ENCODE results near the gene PARD3. TPM values are rescaled to one million over a fixed set of nuclear protein-coding genes. Genes with fewer than 3 reads are reported as not detected.
A peak's percentile ranks its signal among the peaks of the same experiment; 100 is the strongest.
"Not testable (repeated sequence)": the region's sequence is repeated elsewhere in the genome, so short reads cannot be mapped to it uniquely, and the experiment has no call there.

PARD3 gene
- total RNA-seq, 1 experiment from 2014 or later, result 54.0 TPM

- no peaks in the 10 kb centered on the region for H3K36me3 ChIP-seq
Observed at GRCh38 chr10:34650156-34650555, 164.9 kb downstream of the PARD3 start.

GRCh38 chr10:34649385-34649784, 165.7 kb downstream of the PARD3 start:
- H3K27me3 ChIP-seq (replicated peaks), result no peaks in the 10 kb centered on the region
- H3K36me3 ChIP-seq, result no peaks in the 10 kb centered on the region
- H3K4me1 ChIP-seq (replicated peaks), result no peaks in the 10 kb centered on the region
- no peak for DNase-seq (ENCODE audit: low read depth in 1 of 2, low spot score in 2 of 2)
- no peak overlapping the region for H3K4me3 ChIP-seq
- H3K27ac ChIP-seq, result no peak overlapping the region
- no peaks in the 10 kb centered on the region for H3K9me3 ChIP-seq (replicated peaks)

More at GRCh38 chr10:34650156-34650555, 164.9 kb downstream of the PARD3 start:
- Histone ChIP-seq H3K27me3 (replicated peaks) (no peaks in the 10 kb centered on the region), H3K27ac (no peak overlapping the region), H3K4me1 (replicated peaks) (no peaks in the 10 kb centered on the region), H3K4me3 (no peak overlapping the region), H3K9me3 (replicated peaks) (no peaks in the 10 kb centered on the region)
- no peak for DNase-seq (ENCODE audit: low read depth in 1 of 2, low spot score in 2 of 2)

- no peaks in the 10 kb centered on the region for H3K4me1 ChIP-seq (replicated peaks)
- H3K4me3 ChIP-seq, result no peak overlapping the region
- no peaks in the 10 kb centered on the region for H3K9me3 ChIP-seq (replicated peaks)
- no peaks in the 10 kb centered on the region for H3K36me3 ChIP-seq
- H3K27ac ChIP-seq, result no peak overlapping the region
- H3K27me3 ChIP-seq (replicated peaks), result no peaks in the 10 kb centered on the region
- DNase-seq (ENCODE audit: low read depth in 1 of 2, low spot score in 2 of 2), result no peak
Observed at GRCh38 chr10:34648919-34649318, 166.2 kb downstream of the PARD3 start.

- no peaks in the 10 kb centered on the region for H3K27me3 ChIP-seq (replicated peaks)
- no peaks in the 10 kb centered on the region for H3K36me3 ChIP-seq
- no peak for DNase-seq (ENCODE audit: low read depth in 1 of 2, low spot score in 2 of 2)
- H3K9me3 ChIP-seq (replicated peaks), result no peaks in the 10 kb centered on the region
- no peak overlapping the region for H3K4me3 ChIP-seq
- H3K4me1 ChIP-seq (replicated peaks), result no peaks in the 10 kb centered on the region
- H3K27ac ChIP-seq, result no peak overlapping the region
Observed at GRCh38 chr10:34647875-34648865, 166.9 kb downstream of the PARD3 start.

GRCh38 chr10:34647160-34647559, 167.9 kb downstream of the PARD3 start:
- Histone ChIP-seq H3K36me3 (no peaks in the 10 kb centered on the region), H3K27ac (no peak overlapping the region), H3K9me3 (replicated peaks) (no peaks in the 10 kb centered on the region), H3K4me3 (no peak overlapping the region), H3K4me1 (replicated peaks) (no peaks in the 10 kb centered on the region), H3K27me3 (replicated peaks) (no peaks in the 10 kb centered on the region)
- no peak for DNase-seq (ENCODE audit: low read depth in 1 of 2, low spot score in 2 of 2)

GRCh38 chr10:34646331-34646730, 168.8 kb downstream of the PARD3 start:
- no peaks in the 10 kb centered on the region for H3K27me3 ChIP-seq (replicated peaks)
- H3K9me3 ChIP-seq (replicated peaks), result no peaks in the 10 kb centered on the region
- no peaks in the 10 kb centered on the region for H3K4me1 ChIP-seq (replicated peaks)
- no peak overlapping the region for H3K4me3 ChIP-seq
- H3K36me3 ChIP-seq, result no peaks in the 10 kb centered on the region
- H3K27ac ChIP-seq, result no peak overlapping the region
- no peak for DNase-seq (ENCODE audit: low read depth in 1 of 2, low spot score in 2 of 2)

GRCh38 chr10:34644815-34645214, 170.3 kb downstream of the PARD3 start:
- H3K27ac ChIP-seq; H3K36me3 ChIP-seq; H3K27me3 ChIP-seq (replicated peaks); DNase-seq (ENCODE audit: low read depth in 1 of 2, low spot score in 2 of 2); H3K4me3 ChIP-seq; H3K4me1 ChIP-seq (replicated peaks); H3K9me3 ChIP-seq (replicated peaks): not testable (repeated sequence)

- no peaks in the 10 kb centered on the region for H3K4me1 ChIP-seq (replicated peaks)
- H3K9me3 ChIP-seq (replicated peaks), result no peaks in the 10 kb centered on the region
- DNase-seq (ENCODE audit: low read depth in 1 of 2, low spot score in 2 of 2), result no peak
- H3K27me3 ChIP-seq (replicated peaks), result no peaks in the 10 kb centered on the region
- H3K27ac ChIP-seq, result no peak overlapping the region
- no peaks in the 10 kb centered on the region for H3K36me3 ChIP-seq
- H3K4me3 ChIP-seq, result no peak overlapping the region
Observed at GRCh38 chr10:34644224-34644623, 170.9 kb downstream of the PARD3 start.

GRCh38 chr10:34643620-34644019, 171.5 kb downstream of the PARD3 start:
- no peaks in the 10 kb centered on the region for H3K36me3 ChIP-seq
- no peak overlapping the region for H3K4me3 ChIP-seq
- no peak for DNase-seq (ENCODE audit: low read depth in 1 of 2, low spot score in 2 of 2)
- no peak overlapping the region for H3K27ac ChIP-seq
- H3K4me1 ChIP-seq (replicated peaks), result peaks cover 2% of the 10 kb centered on the region; the same call in 1 of the 2 replicates
- H3K27me3 ChIP-seq (replicated peaks), result no peaks in the 10 kb centered on the region
- no peaks in the 10 kb centered on the region for H3K9me3 ChIP-seq (replicated peaks)

- Histone ChIP-seq H3K36me3 (no peaks in the 10 kb centered on the region), H3K27ac (no peak overlapping the region), H3K27me3 (replicated peaks) (no peaks in the 10 kb centered on the region), H3K9me3 (replicated peaks) (no peaks in the 10 kb centered on the region), H3K4me3 (no peak overlapping the region), H3K4me1 (replicated peaks) (peaks cover 6% of the 10 kb centered on the region; the same call in 1 of the 2 replicates)
- DNase-seq (ENCODE audit: low read depth in 1 of 2, low spot score in 2 of 2), result no peak
Observed at GRCh38 chr10:34641913-34642558, 173.1 kb downstream of the PARD3 start.

- no peak overlapping the region for H3K27ac ChIP-seq
- H3K4me3 ChIP-seq, result no peak overlapping the region
- no peaks in the 10 kb centered on the region for H3K36me3 ChIP-seq
- no peak for DNase-seq (ENCODE audit: low read depth in 1 of 2, low spot score in 2 of 2)
- H3K9me3 ChIP-seq (replicated peaks), result no peaks in the 10 kb centered on the region
- H3K27me3 ChIP-seq (replicated peaks), result no peaks in the 10 kb centered on the region
- peaks cover 6% of the 10 kb centered on the region; the same call in 1 of the 2 replicates for H3K4me1 ChIP-seq (replicated peaks)
Observed at GRCh38 chr10:34641147-34641912, 173.8 kb downstream of the PARD3 start.

GRCh38 chr10:34638406-34639054, 176.6 kb downstream of the PARD3 start:
- H3K4me3 ChIP-seq, result no peak overlapping the region
- no peak overlapping the region for H3K27ac ChIP-seq
- H3K27me3 ChIP-seq (replicated peaks), result no peaks in the 10 kb centered on the region
- peaks cover 18% of the 10 kb centered on the region for H3K4me1 ChIP-seq (replicated peaks)
- H3K9me3 ChIP-seq (replicated peaks), result no peaks in the 10 kb centered on the region
- no peaks in the 10 kb centered on the region for H3K36me3 ChIP-seq
- DNase-seq (ENCODE audit: low read depth in 1 of 2, low spot score in 2 of 2), result peak; percentile 69 to 83

GRCh38 chr10:34637418-34637911, 177.6 kb downstream of the PARD3 start:
- H3K27me3 ChIP-seq (replicated peaks), result no peaks in the 10 kb centered on the region
- DNase-seq (ENCODE audit: low read depth in 1 of 2, low spot score in 2 of 2), result peak; percentile 55 to 65
- H3K4me1 ChIP-seq (replicated peaks), result peaks cover 18% of the 10 kb centered on the region

More at GRCh38 chr10:34637418-34637911, 177.6 kb downstream of the PARD3 start:
- Histone ChIP-seq H3K9me3 (replicated peaks) (no peaks in the 10 kb centered on the region), H3K36me3 (no peaks in the 10 kb centered on the region), H3K4me3 (no peak overlapping the region), H3K27ac (no peak overlapping the region)
